Colon (tissue), 2 donors: ENCODE results near the gene SNX10.

Source experiments
- FAIRE-seq: peaks from 2 replicates; lab custom pipeline; 2012; peaks lifted over from hg19 to GRCh38; lab: Jason Lieb, UNC
- donor health status: control.
- donor health status: control.

Gene SNX10

DNA sequence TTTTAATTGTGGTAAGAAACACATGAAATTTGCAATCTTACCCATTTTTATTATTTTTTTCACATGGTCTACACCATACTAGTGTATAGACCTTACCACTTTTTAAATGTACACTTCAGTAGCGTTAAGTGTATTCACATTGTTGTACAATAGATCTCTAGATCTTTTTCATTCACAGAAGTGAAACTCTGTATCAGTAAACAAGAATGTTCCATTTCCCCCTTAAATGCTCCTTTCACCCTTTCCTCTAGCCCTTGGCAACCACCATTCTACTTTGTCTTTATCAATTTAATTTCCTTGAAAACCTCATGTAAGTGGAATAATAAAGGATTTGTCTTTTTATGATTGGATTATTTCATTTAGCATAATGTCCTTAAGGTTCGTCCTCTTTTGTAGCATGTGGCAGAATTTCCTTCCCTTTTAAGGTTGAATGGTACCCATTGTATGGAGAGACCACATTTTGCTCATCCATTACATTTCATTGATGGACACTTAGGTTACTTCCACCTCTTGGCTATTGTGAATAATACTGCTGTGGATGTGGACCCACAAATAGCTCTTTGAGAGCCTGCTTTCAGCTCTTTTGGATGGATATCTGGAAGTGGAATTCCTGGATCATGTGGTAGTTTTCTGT lies 45.7 kb downstream of the SNX10 start:
- no peak for FAIRE-seq

- no peak for FAIRE-seq
These were observed 48.9 kb downstream of the SNX10 start for GRCh38 chr7:26340476-26341018.

DNA sequence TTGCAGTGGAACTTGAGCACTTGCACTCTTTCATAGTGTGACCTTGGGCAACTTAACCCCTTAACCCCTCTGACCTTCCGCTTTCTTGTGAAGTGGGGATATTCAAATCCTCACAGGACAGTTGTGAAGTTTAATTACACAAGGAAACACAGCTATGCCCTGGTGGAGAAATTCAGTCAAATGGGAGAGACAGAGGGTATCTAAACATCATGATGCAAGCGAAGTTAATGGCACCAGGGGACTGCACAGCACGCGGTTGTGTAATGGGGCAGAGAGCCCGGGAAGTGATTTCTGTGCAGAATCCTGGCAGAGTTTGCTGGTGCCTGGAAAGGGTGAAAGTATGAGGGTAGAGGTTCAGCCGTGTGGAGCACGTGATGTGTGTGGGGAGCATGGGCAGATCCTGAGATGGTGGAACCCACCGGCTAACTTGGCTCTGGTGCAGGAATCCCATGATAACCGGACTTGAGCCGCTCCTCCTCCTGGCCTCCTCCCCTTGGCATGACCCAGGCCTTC lies 51.7 kb downstream of the SNX10 start:
- no peak for FAIRE-seq

DNA sequence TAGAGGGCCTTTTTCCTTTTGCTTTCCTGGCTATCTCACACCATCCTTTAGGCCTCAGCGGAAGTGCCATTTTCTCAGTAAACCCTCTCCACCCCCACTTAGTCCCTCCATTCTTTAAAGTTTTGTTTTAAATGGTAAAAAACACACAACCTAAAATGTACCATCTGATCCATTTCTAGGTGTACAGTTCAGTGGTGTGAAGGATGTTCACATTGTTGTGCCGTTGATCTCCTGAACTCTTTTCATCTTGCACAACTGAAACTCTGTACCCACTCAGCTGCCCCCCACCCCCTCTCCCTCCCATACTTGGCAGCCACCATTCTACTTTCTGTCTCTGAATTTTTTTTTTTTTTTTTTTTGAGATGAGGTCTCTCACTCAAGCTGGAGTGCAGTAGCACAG lies 52.2 kb downstream of the SNX10 start:
- FAIRE-seq = no peak

- no peak for FAIRE-seq
These were observed 53.5 kb downstream of the SNX10 start for GRCh38 chr7:26345202-26345601.

GRCh38 chr7:26345837-26346236 lies 54.2 kb downstream of the SNX10 start:
- no peak for FAIRE-seq

GRCh38 chr7:26346611-26347203 lies 55.0 kb downstream of the SNX10 start:
- no peak for FAIRE-seq

- no peak for FAIRE-seq
These were observed 56.7 kb downstream of the SNX10 start for GRCh38 chr7:26348234-26348851.

DNA sequence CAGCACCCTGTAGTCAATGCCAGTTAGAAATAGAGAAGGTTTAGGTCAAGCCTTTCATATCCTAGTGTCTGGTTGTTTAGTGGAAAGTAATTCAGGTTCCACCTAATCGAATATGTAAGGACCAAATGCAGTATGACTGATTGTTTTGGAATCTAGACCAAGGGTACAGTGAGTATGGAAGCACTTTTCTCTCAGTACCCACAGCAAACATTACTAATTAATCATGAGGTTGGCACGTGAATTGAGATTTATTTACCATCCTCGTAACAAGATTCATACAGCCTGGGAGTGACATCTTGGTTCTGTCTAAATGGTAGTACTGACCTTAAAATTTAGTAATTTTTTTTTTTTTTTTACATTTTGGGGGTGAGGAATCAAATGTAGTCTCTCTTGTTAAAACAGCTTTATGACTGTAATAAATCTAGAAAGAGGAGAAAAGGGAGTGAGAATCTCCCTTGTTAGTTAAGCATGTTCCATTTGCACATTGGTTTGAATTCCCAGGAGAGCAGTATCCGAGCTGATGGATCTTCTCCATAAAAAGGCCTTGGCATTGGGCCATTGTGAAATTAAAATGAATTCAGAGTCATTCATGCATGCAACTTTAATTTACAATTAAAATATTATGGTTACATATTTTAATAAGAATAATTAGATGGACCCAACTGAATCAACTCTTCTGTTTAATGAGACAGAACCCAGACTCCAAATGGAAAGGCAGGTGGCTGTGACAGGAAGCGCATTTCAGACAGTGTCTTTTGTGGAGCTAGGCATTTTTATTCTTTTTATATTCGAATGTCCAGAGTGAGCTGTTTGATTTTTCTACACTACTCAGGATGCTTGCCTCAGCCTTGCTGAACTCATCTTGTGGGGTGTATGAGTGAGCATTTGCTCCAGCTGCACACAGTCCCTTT lies 57.6 kb downstream of the SNX10 start:
- FAIRE-seq = no peak

DNA sequence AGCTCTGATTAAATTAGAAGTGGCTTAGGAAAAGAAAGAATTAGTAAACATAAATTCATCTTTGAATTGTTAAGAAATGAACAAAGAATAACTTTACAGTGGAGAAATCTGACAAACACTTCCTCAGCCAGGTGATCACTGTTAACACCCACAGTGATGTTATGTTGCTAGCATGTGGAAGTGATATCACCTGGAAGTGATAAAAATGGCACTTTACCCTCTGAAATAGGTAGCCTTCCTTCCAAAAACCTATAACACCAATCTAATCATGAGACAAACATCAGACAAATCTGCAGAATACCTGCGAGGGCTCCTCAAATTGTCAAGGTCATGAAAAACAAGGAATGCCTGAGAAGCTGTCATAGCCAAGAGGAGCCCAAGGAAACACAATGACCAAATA lies 59.5 kb downstream of the SNX10 start:
- no peak for FAIRE-seq

DNA sequence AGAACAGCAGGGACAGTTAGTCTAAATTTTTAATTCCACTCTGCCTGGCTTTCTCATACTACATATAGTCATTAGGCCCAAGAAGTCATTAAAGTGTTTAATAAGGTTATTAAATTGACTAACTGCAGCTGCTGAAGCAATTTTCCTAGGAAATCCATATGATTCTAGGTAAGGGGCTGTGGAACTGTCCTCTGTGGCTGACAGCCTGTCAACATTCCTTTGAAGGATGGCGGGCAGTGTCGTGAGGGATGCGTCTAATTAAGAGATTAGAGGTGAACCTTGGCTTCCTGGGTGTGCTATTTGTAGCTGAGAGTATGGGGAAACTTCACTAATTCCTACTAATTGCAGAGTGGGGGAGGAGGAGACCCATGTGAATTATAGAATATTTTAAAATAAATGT lies 64.6 kb downstream of the SNX10 start:
- FAIRE-seq = no peak

- no peak for FAIRE-seq
These were observed 65.5 kb downstream of the SNX10 start for GRCh38 chr7:26356929-26357798.

GRCh38 chr7:26357799-26358151 lies 66.1 kb downstream of the SNX10 start:
- no peak for FAIRE-seq

GRCh38 chr7:26360650-26361049 lies 69.0 kb downstream of the SNX10 start:
- FAIRE-seq = no peak

GRCh38 chr7:26361637-26362036 lies 70.0 kb downstream of the SNX10 start:
- no peak for FAIRE-seq

DNA sequence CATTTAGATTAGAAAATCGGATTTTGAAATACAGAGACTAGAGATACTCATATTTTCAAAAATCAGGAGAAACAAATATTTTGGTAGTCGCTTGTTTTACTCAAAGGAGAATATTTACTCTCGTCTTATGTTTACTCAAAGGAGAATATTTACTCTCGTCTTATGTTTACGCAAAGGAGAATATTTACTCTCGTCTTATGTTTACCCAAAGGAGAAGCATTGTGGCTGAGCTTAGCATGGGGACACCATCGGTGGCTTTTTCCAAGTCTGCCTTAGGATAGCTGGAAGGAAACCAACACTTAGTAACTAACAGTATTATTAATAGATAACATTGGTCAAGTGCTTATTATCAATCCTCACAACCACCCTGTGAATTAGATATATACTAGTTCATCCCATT lies 71.8 kb downstream of the SNX10 start:
- no peak for FAIRE-seq

GRCh38 chr7:26365077-26365900 lies 73.6 kb downstream of the SNX10 start:
- FAIRE-seq = peak; percentile 31

- no peak for FAIRE-seq
These were observed 74.2 kb downstream of the SNX10 start for GRCh38 chr7:26365901-26366275.

GRCh38 chr7:26367219-26367711 lies 75.6 kb downstream of the SNX10 start:
- no peak for FAIRE-seq

- no peak for FAIRE-seq
These were observed 76.9 kb downstream of the SNX10 start for GRCh38 chr7:26368542-26368941.
